Activated naive CD8-positive, alpha-beta T cell treated with anti-CD3 and anti-CD28 coated beads for 36 hours (primary cell): ENCODE measurements around the gene SP3. TPM values are rescaled to one million over a fixed set of nuclear protein-coding genes. Genes with fewer than 3 reads are reported as not detected.

Source experiments
- DNase-seq: peaks from one replicate; pipeline ENCODE4 v3.0.0; 2021
- H3K27ac Mint-ChIP-seq: one replicate; pipeline ENCODE4 v1.8.0; 2022; ENCODE audit warnings: mild to moderate bottlenecking, moderate library complexity, mixed read lengths
- H3K27me3 Mint-ChIP-seq: one replicate; pipeline ENCODE4 v1.8.0; 2022; ENCODE audit warnings: mild to moderate bottlenecking, mixed read lengths
- H3K36me3 Mint-ChIP-seq: one replicate; pipeline ENCODE4 v1.8.0; 2021; ENCODE audit warnings: mild to moderate bottlenecking, mixed read lengths
- H3K4me1 Mint-ChIP-seq: one replicate; pipeline ENCODE4 v1.8.0; 2021; ENCODE audit warnings: mixed read lengths
- H3K4me3 Mint-ChIP-seq: one replicate; pipeline ENCODE4 v1.8.0; 2022; ENCODE audit warnings: mild to moderate bottlenecking, moderate library complexity, mixed read lengths
- H3K9me3 Mint-ChIP-seq: one replicate; pipeline ENCODE4 v1.8.0; 2022; ENCODE audit warnings: mixed read lengths
- total RNA-seq, 2 experiments: library from RNA; stranded (reverse); gene quantifications; one replicate each; pipeline ENCODE4 v1.2.3, GENCODE V29; 2021

Gene SP3
- total RNA-seq, 2 experiments from 2014 or later, result 84.7 to 86.8 TPM

GRCh38 chr2:173964565-173965371 is 405 bp downstream of the SP3 start:
- peak; percentile 81 for DNase-seq
- H3K27me3 Mint-ChIP-seq, result no peaks in the 10 kb centered on the region
- peaks cover 4% of the 10 kb centered on the region for H3K9me3 Mint-ChIP-seq
- H3K36me3 Mint-ChIP-seq, result peaks cover 32% of the 10 kb centered on the region
- peak overlapping the region; percentile 96 for H3K4me3 Mint-ChIP-seq
- H3K4me1 Mint-ChIP-seq, result peaks cover 30% of the 10 kb centered on the region
- H3K27ac Mint-ChIP-seq, result peak overlapping the region; percentile 99

- Mint-ChIP-seq H3K27me3 (no peaks in the 10 kb centered on the region), H3K4me3 (peak overlapping the region; percentile 76), H3K9me3 (peaks cover 4% of the 10 kb centered on the region), H3K36me3 (peaks cover 38% of the 10 kb centered on the region), H3K27ac (peak overlapping the region; percentile 84), H3K4me1 (peaks cover 36% of the 10 kb centered on the region)
- DNase-seq, result peak; percentile 91
Observed at GRCh38 chr2:173963817-173964564, 1.2 kb downstream of the SP3 start.

- peaks cover 40% of the 10 kb centered on the region for H3K36me3 Mint-ChIP-seq
- H3K27me3 Mint-ChIP-seq, result no peaks in the 10 kb centered on the region
- peak overlapping the region; percentile 87 for H3K4me3 Mint-ChIP-seq
- peaks cover 40% of the 10 kb centered on the region for H3K4me1 Mint-ChIP-seq
- no peak for DNase-seq
- H3K9me3 Mint-ChIP-seq, result peaks cover 4% of the 10 kb centered on the region
- H3K27ac Mint-ChIP-seq, result peak overlapping the region; percentile 93
Observed at GRCh38 chr2:173963323-173963816, 1.8 kb downstream of the SP3 start.

GRCh38 chr2:173962583-173963110 is 2.5 kb downstream of the SP3 start:
- Mint-ChIP-seq H3K27me3 (no peaks in the 10 kb centered on the region), H3K4me3 (peak overlapping the region; percentile 87), H3K9me3 (peaks cover 4% of the 10 kb centered on the region), H3K36me3 (peaks cover 41% of the 10 kb centered on the region), H3K4me1 (peaks cover 45% of the 10 kb centered on the region), H3K27ac (peak overlapping the region; percentile 93)
- DNase-seq, result no peak

GRCh38 chr2:173962031-173962430 is 3.1 kb downstream of the SP3 start:
- Mint-ChIP-seq H3K27me3 (no peaks in the 10 kb centered on the region), H3K4me3 (peak overlapping the region; percentile 87), H3K4me1 (peaks cover 50% of the 10 kb centered on the region), H3K36me3 (peaks cover 41% of the 10 kb centered on the region), H3K27ac (peak overlapping the region; percentile 93), H3K9me3 (peaks cover 4% of the 10 kb centered on the region)
- DNase-seq, result no peak

GRCh38 chr2:173961346-173961705 is 3.8 kb downstream of the SP3 start:
- peaks cover 45% of the 10 kb centered on the region for H3K36me3 Mint-ChIP-seq
- no peaks in the 10 kb centered on the region for H3K27me3 Mint-ChIP-seq
- peaks cover 49% of the 10 kb centered on the region for H3K4me1 Mint-ChIP-seq
- DNase-seq, result no peak
- peaks cover 4% of the 10 kb centered on the region for H3K9me3 Mint-ChIP-seq
- H3K4me3 Mint-ChIP-seq, result peak overlapping the region; percentile 55
- H3K27ac Mint-ChIP-seq, result peak overlapping the region; percentile 42

- DNase-seq, result no peak
- Mint-ChIP-seq H3K4me1 (peaks cover 56% of the 10 kb centered on the region), H3K4me3 (peak overlapping the region; percentile 65), H3K9me3 (peaks cover 4% of the 10 kb centered on the region), H3K27me3 (no peaks in the 10 kb centered on the region), H3K36me3 (peaks cover 55% of the 10 kb centered on the region), H3K27ac (peak overlapping the region; percentile 72)
Observed at GRCh38 chr2:173959909-173960308, 5.3 kb downstream of the SP3 start.

GRCh38 chr2:173959358-173959884 is 5.8 kb downstream of the SP3 start:
- Mint-ChIP-seq H3K27ac (peak overlapping the region; percentile 72), H3K36me3 (peaks cover 58% of the 10 kb centered on the region), H3K4me3 (peak overlapping the region; percentile 56), H3K9me3 (peaks cover 4% of the 10 kb centered on the region), H3K4me1 (peaks cover 56% of the 10 kb centered on the region), H3K27me3 (no peaks in the 10 kb centered on the region)
- DNase-seq, result no peak

- no peaks in the 10 kb centered on the region for H3K27me3 Mint-ChIP-seq
- H3K4me1 Mint-ChIP-seq, result peaks cover 62% of the 10 kb centered on the region
- H3K4me3 Mint-ChIP-seq, result peak overlapping the region; percentile 32
- H3K27ac Mint-ChIP-seq, result no peak overlapping the region
- peaks cover 4% of the 10 kb centered on the region for H3K9me3 Mint-ChIP-seq
- DNase-seq, result no peak
- H3K36me3 Mint-ChIP-seq, result peaks cover 65% of the 10 kb centered on the region
Observed at GRCh38 chr2:173958198-173958846, 6.9 kb downstream of the SP3 start.

- Mint-ChIP-seq H3K4me1 (peaks cover 70% of the 10 kb centered on the region), H3K4me3 (no peak overlapping the region)
- no peak for DNase-seq
Observed at GRCh38 chr2:173957517-173957916, 7.7 kb downstream of the SP3 start.

GRCh38 chr2:173956454-173956853 is 8.7 kb downstream of the SP3 start:
- H3K27ac Mint-ChIP-seq, result no peak overlapping the region
- H3K36me3 Mint-ChIP-seq, result peaks cover 70% of the 10 kb centered on the region
- DNase-seq, result no peak
- H3K4me3 Mint-ChIP-seq, result no peak overlapping the region
- peaks cover 74% of the 10 kb centered on the region for H3K4me1 Mint-ChIP-seq
- no peaks in the 10 kb centered on the region for H3K27me3 Mint-ChIP-seq
- H3K9me3 Mint-ChIP-seq, result peaks cover 6% of the 10 kb centered on the region

More at GRCh38 chr2:173957517-173957916, 7.7 kb downstream of the SP3 start:
- Mint-ChIP-seq H3K27ac (no peak overlapping the region), H3K36me3 (peaks cover 65% of the 10 kb centered on the region), H3K9me3 (peaks cover 6% of the 10 kb centered on the region), H3K27me3 (no peaks in the 10 kb centered on the region)

- no peak overlapping the region for H3K27ac Mint-ChIP-seq
- peaks cover 75% of the 10 kb centered on the region for H3K4me1 Mint-ChIP-seq
- peaks cover 66% of the 10 kb centered on the region for H3K36me3 Mint-ChIP-seq
- no peak overlapping the region for H3K4me3 Mint-ChIP-seq
- peaks cover 6% of the 10 kb centered on the region for H3K9me3 Mint-ChIP-seq
- no peaks in the 10 kb centered on the region for H3K27me3 Mint-ChIP-seq
- no peak for DNase-seq
Observed at GRCh38 chr2:173955867-173956266, 9.3 kb downstream of the SP3 start.

- Mint-ChIP-seq H3K27ac (no peak overlapping the region), H3K9me3 (peaks cover 2% of the 10 kb centered on the region)
- no peak for DNase-seq
Observed at GRCh38 chr2:173955004-173955403, 10.2 kb downstream of the SP3 start.

GRCh38 chr2:173953047-173953424 is 12.1 kb downstream of the SP3 start:
- DNase-seq, result no peak
- H3K4me1 Mint-ChIP-seq, result peaks cover 67% of the 10 kb centered on the region
- no peak overlapping the region for H3K27ac Mint-ChIP-seq
- peaks cover 2% of the 10 kb centered on the region for H3K9me3 Mint-ChIP-seq
- H3K36me3 Mint-ChIP-seq, result peaks cover 55% of the 10 kb centered on the region
- no peak overlapping the region for H3K4me3 Mint-ChIP-seq
- no peaks in the 10 kb centered on the region for H3K27me3 Mint-ChIP-seq

More at GRCh38 chr2:173955004-173955403, 10.2 kb downstream of the SP3 start:
- H3K36me3 Mint-ChIP-seq, result peaks cover 63% of the 10 kb centered on the region
- peaks cover 73% of the 10 kb centered on the region for H3K4me1 Mint-ChIP-seq
- no peaks in the 10 kb centered on the region for H3K27me3 Mint-ChIP-seq
- no peak overlapping the region for H3K4me3 Mint-ChIP-seq
